HEK293T (cell line): ENCODE results near the gene TMUB2.

Source experiments
- CTCF ChIA-PET: fragments of 350-600 bp; formaldehyde crosslinking; extraction: SDS; loops from one replicate; lab custom pipeline; 2021; ENCODE audit warnings: antibody characterized with exemption, inconsistent platforms; lab: Yijun Ruan, JAX
- POLR2A ChIA-PET: fragments of 350-600 bp; formaldehyde crosslinking; extraction: SDS; loops from one replicate; lab custom pipeline; 2020; ENCODE audit warnings: antibody characterized with exemption, inconsistent platforms; lab: Yijun Ruan, JAX
- DNase-seq: peaks from one replicate; pipeline ENCODE4 v3.0.0; 2012; ENCODE audit warnings: mixed read lengths; ENCODE audit errors: extremely low spot score
- ARNT ChIP-seq: fragments of 450-650 bp; IDR thresholded peaks from 2 replicates; pipeline ENCODE4 v1.6.1; 2017; ENCODE audit warnings: mild to moderate bottlenecking
- BHLHE40 ChIP-seq: fragments of 450-650 bp; IDR thresholded peaks from 2 replicates; pipeline ENCODE4 v1.6.1; 2016; ENCODE audit warnings: mild to moderate bottlenecking, moderate library complexity, borderline replicate concordance
- CTBP1 ChIP-seq: fragments of 450-650 bp; IDR thresholded peaks from 2 replicates; pipeline ENCODE4 v1.6.1; 2016; ENCODE audit warnings: borderline replicate concordance
- ELF4 ChIP-seq: fragments of 450-650 bp; IDR thresholded peaks from 2 replicates; pipeline ENCODE4 v1.6.1; 2017; ENCODE audit warnings: antibody characterized with exemption
- FOXA1 ChIP-seq: fragments of 450-650 bp; IDR thresholded peaks from 2 replicates; pipeline ENCODE4 v1.6.1; 2016; ENCODE audit warnings: mild to moderate bottlenecking
- FOXK2 ChIP-seq: fragments of 450-650 bp; IDR thresholded peaks from 2 replicates; pipeline ENCODE4 v1.6.1; 2016; ENCODE audit warnings: mild to moderate bottlenecking
- FOXM1 ChIP-seq: fragments of 450-650 bp; IDR thresholded peaks from 2 replicates; pipeline ENCODE4 v1.6.1; 2017; ENCODE audit warnings: mild to moderate bottlenecking, borderline replicate concordance
- HDGF ChIP-seq: fragments of 450-650 bp; IDR thresholded peaks from 2 replicates; pipeline ENCODE4 v1.6.1; 2017; ENCODE audit warnings: antibody characterized with exemption, borderline replicate concordance
- L3MBTL2 ChIP-seq: fragments of 450-650 bp; conservative IDR thresholded peaks from 2 replicates; pipeline ENCODE4 v1.6.1; 2016; ENCODE audit warnings: mild to moderate bottlenecking
- LEF1 ChIP-seq: fragments of 450-650 bp; IDR thresholded peaks from 2 replicates; pipeline ENCODE4 v1.6.1; 2017; ENCODE audit warnings: mild to moderate bottlenecking, borderline replicate concordance
- NFRKB ChIP-seq: fragments of 450-650 bp; IDR thresholded peaks from 2 replicates; pipeline ENCODE4 v1.6.1; 2016; ENCODE audit warnings: mild to moderate bottlenecking, moderate library complexity
- PKNOX1 ChIP-seq: fragments of 450-650 bp; IDR thresholded peaks from 2 replicates; pipeline ENCODE4 v1.6.1; 2016
- SP1 ChIP-seq: fragments of 450-650 bp; IDR thresholded peaks from 2 replicates; pipeline ENCODE4 v1.6.1; 2017
- SUZ12 ChIP-seq: fragments of 450-650 bp; IDR thresholded peaks from 2 replicates; pipeline ENCODE4 v1.6.1; 2016; ENCODE audit warnings: mild to moderate bottlenecking
- TARDBP ChIP-seq: fragments of 450-650 bp; IDR thresholded peaks from 2 replicates; pipeline ENCODE4 v1.6.1; 2016
- ZNF384 ChIP-seq: fragments of 450-650 bp; IDR thresholded peaks from 2 replicates; pipeline ENCODE4 v1.6.1; 2016

TMUB2 gene

GRCh38 chr17:44167181-44167861, 19.5 kb upstream of the TMUB2 start:
- ChIA-PET CTCF (interaction anchor here (0.6 to 3.1 kb wide), 9 partner anchors 16 to 232 kb away, joined by 3 to 17 read pairs (median 5); partner anchors contain the start of genes HDAC5 and TMUB2), POLR2A (interaction anchor here (0.7 to 1.2 kb wide), 2 partner anchors 101 to 228 kb away, joined by 3 to 6 read pairs; partner anchors contain the start of gene LSM12)
- TF ChIP-seq SP1 (no peak), L3MBTL2 (no peak), TARDBP (no peak), BHLHE40 (no peak), SUZ12 (no peak), ZNF384 (no peak), FOXK2 (no peak)
- no peak for DNase-seq

GRCh38 chr17:44170135-44170498, 16.7 kb upstream of the TMUB2 start:
- no peak for DNase-seq
- no peak for TF ChIP-seq ELF4
- TF ChIP-seq HDGF: no peak
- no peak for TF ChIP-seq SUZ12
- TF ChIP-seq L3MBTL2: no peak
- TF ChIP-seq PKNOX1: no peak
- TF ChIP-seq LEF1: no peak
- no peak for TF ChIP-seq FOXK2
- ChIA-PET CTCF (interaction anchor here (0.6 to 3.1 kb wide), 3 partner anchors 14 to 19 kb away, joined by 11 to 17 read pairs (median 11); no protein-coding TSS in a partner anchor), POLR2A (no interaction called here)

GRCh38 chr17:44170499-44171201, 16.1 kb upstream of the TMUB2 start, which contains the start of gene ASB16:
ASB16 (plus strand) TSS chr17:44170704; CDS start chr17:44170790, 86 bp downstream.
- CTCF ChIA-PET: interaction anchor here (1.1 kb wide), 1 partner anchor 20 kb away, joined by 3 read pairs; no protein-coding TSS in a partner anchor
- DNase-seq: no peak
- no peak for TF ChIP-seq SUZ12
- no peak for TF ChIP-seq ZNF384
- POLR2A ChIA-PET: interaction anchor here (2.4 kb wide), 1 partner anchor 15 kb away, joined by 9 read pairs; the partner anchor contains the start of gene TMUB2

GRCh38 chr17:44171931-44172455, 14.8 kb upstream of the TMUB2 start:
- DNase-seq: no peak
- POLR2A ChIA-PET: interaction anchor here (0.6 to 2.4 kb wide), 4 partner anchors 14 to 1470 kb away, joined by 3 to 9 read pairs (median 4); partner anchors contain the start of genes LSM12 and TMUB2
- TF ChIP-seq PKNOX1: no peak
- no peak for TF ChIP-seq SP1
- no peak for TF ChIP-seq FOXA1
- no peak for TF ChIP-seq HDGF
- TF ChIP-seq NFRKB: no peak
- TF ChIP-seq TARDBP: no peak
- TF ChIP-seq ZNF384: no peak
- no peak for TF ChIP-seq ELF4
- TF ChIP-seq ARNT: no peak
- no peak for TF ChIP-seq SUZ12
- TF ChIP-seq FOXK2: no peak
- TF ChIP-seq BHLHE40: no peak
- no peak for TF ChIP-seq L3MBTL2
- no peak for TF ChIP-seq LEF1
- no peak for TF ChIP-seq CTBP1
- TF ChIP-seq FOXM1: no peak
- CTCF ChIA-PET: interaction anchor here (1.1 to 1.8 kb wide), 3 partner anchors 21 to 131 kb away, joined by 3 to 5 read pairs (median 3); no protein-coding TSS in a partner anchor

GRCh38 chr17:44174427-44174826, 12.3 kb upstream of the TMUB2 start:
- TF ChIP-seq ELF4: no peak
- no peak for TF ChIP-seq ZNF384
- no peak for TF ChIP-seq SUZ12
- no peak for TF ChIP-seq NFRKB
- TF ChIP-seq TARDBP: no peak
- TF ChIP-seq HDGF: no peak
- no peak for TF ChIP-seq FOXK2
- no peak for TF ChIP-seq LEF1
- TF ChIP-seq L3MBTL2: no peak
- TF ChIP-seq BHLHE40: no peak
- TF ChIP-seq ARNT: no peak
- POLR2A ChIA-PET: interaction anchor here (0.9 kb wide), 1 partner anchor 12 kb away, joined by 4 read pairs; the partner anchor contains the start of gene TMUB2
- CTCF ChIA-PET: no interaction called here
- no peak for DNase-seq

GRCh38 chr17:44176257-44176656, 10.5 kb upstream of the TMUB2 start:
- ChIA-PET POLR2A (interaction anchor here (1.4 kb wide), 1 partner anchor 9 kb away, joined by 4 read pairs; no protein-coding TSS in a partner anchor), CTCF (no interaction called here)
- no peak for DNase-seq
- TF ChIP-seq FOXA1 (no peak), CTBP1 (no peak), FOXK2 (no peak), SP1 (no peak), HDGF (no peak), L3MBTL2 (no peak), ARNT (no peak), BHLHE40 (no peak), ZNF384 (no peak), PKNOX1 (no peak), NFRKB (no peak), LEF1 (no peak), SUZ12 (no peak), TARDBP (no peak)
